HUES64 (cell line): ENCODE measurements around the gene PLEKHG5.

Experiments used
- H3K27ac ChIP-seq: 2 replicates; pipeline ENCODE4 v1.7.0; 2013; ENCODE audit warnings: low read depth, low read length, inconsistent platforms
- H3K27me3 ChIP-seq: 2 replicates; pipeline ENCODE4 v1.6.1; 2013; ENCODE audit warnings: mild to moderate bottlenecking, low read length; ENCODE audit not compliant: insufficient read depth
- H3K36me3 ChIP-seq: 2 replicates; pipeline ENCODE4 v1.6.1; 2013; ENCODE audit warnings: mild to moderate bottlenecking, low read length; ENCODE audit not compliant: insufficient read depth
- H3K4me1 ChIP-seq: 2 replicates; pipeline ENCODE4 v1.6.1; 2013; ENCODE audit warnings: mild to moderate bottlenecking, low read length, moderate library complexity; ENCODE audit not compliant: insufficient read depth
- H3K4me3 ChIP-seq: 2 replicates; pipeline ENCODE4 v1.5.1; 2013; ENCODE audit warnings: mild to moderate bottlenecking, low read length, moderate library complexity
- H3K9ac ChIP-seq: 2 replicates; pipeline ENCODE4 v1.6.1; 2013; ENCODE audit warnings: mild to moderate bottlenecking, low read depth, low read length
- H3K9me3 ChIP-seq: 2 replicates; pipeline ENCODE4 v1.6.1; 2013; ENCODE audit warnings: low read depth, low read length; ENCODE audit not compliant: insufficient read depth
- WGBS: fragments of 150-250, 120-280 bp; methylation state at CpG from one replicate; pipeline ENCODE4 v1.1.7; 2013; ENCODE audit warnings: missing lambda C conversion rate; 5-methylcytosine and 5-hydroxymethylcytosine counted together

PLEKHG5 gene

DNA sequence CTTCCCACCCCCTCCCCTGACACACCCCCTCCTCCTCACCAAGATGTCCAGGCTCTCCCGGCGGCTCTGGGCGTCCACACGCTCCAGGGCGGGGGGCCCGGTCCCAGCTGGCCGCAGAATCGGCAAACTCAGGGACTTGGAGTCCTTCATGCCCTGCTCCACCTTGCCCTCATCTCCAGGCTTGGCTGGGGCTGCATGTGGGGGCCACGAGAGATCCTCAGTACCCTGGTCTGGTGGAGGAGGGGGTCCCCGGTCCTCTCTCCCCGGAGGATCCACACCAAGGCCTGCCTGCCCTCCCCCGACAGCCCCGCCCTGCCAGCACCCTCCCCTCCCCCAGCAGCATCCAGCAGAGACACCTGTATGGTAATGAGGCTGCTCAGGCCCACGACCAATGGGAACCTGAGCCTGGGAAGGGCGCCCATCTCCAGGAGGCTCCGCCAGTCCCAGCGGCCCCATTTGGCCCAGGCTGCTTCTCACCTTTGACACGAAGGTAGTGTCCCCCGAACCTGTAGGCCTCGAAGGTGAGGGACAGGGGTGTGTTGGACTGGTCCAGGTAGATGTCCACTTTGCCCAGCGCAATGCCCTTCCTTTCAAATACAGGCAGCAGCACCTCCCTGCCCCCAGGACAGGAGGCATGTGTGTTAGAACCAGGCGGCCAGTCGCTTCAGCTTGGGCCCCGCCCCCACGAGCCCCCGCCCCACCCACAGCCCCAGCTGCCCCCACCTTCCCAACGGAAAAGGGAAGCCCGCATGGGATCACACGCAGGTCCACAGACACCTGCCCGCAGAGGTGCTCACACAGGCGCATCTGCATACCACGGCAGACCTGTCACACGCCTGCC is 17.3 kb downstream of the PLEKHG5 start:
- peaks cover 21% of the 10 kb centered on the region for H3K36me3 ChIP-seq
- WGBS = 87% methylated on average over 27 of the region's 33 CpGs
- no peak overlapping the region for H3K4me3 ChIP-seq
- no peaks in the 10 kb centered on the region for H3K27me3 ChIP-seq
- H3K9me3 ChIP-seq = no peaks in the 10 kb centered on the region
- H3K4me1 ChIP-seq = peaks cover 10% of the 10 kb centered on the region; the same call in 1 of the 2 replicates
- H3K27ac ChIP-seq = no peak overlapping the region
- no peak overlapping the region for H3K9ac ChIP-seq

DNA sequence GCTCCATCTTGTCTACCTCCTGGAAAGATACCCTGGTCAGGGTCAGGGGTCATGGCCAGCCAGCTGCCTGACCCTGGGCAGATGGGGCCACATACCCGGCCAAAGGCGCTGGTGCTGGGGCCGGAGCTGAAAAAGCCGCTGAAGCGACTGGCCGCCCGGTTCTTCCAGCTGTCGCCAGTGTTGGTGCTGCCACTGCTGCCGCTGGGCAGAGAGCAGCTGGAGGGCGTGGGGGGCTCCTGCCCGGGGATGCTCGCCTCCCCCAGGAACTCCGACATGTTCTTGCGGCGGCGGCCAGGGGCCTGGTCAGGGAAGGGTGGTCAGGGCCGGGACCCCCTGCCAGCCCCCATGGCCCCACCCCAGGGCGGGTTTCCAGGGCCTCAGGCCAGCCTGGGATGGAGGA is 18.3 kb downstream of the PLEKHG5 start:
- Histone ChIP-seq H3K4me1 (peaks cover 10% of the 10 kb centered on the region; the same call in 1 of the 2 replicates), H3K36me3 (peaks cover 30% of the 10 kb centered on the region), H3K4me3 (no peak overlapping the region), H3K9me3 (no peaks in the 10 kb centered on the region), H3K9ac (no peak overlapping the region), H3K27me3 (no peaks in the 10 kb centered on the region), H3K27ac (no peak overlapping the region)
- 91% methylated on average over 18 of the region's 18 CpGs for WGBS

DNA sequence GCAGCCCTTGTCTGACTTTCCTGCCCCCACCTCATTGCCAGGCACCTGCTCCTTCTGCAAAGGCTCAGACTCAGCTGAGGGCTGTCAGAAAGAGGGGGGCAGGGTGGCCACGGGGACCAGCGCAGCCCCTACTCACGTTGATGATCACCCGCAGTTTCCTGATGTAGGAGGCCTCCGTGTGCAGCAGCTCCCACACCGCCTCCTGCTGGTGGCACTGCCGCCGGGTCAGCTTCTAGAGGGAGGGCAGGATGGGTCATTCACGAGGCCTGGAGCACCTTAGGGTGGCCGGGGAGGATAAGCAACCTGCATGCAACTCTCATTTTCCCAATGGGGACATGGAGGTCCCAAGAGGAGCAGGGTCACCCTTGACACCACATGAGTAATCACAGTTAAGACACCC is 19.1 kb downstream of the PLEKHG5 start:
- Histone ChIP-seq H3K9me3 (no peaks in the 10 kb centered on the region), H3K27ac (no peak overlapping the region), H3K9ac (no peak overlapping the region), H3K4me3 (no peak overlapping the region), H3K27me3 (no peaks in the 10 kb centered on the region), H3K4me1 (peaks cover 10% of the 10 kb centered on the region; the same call in 1 of the 2 replicates), H3K36me3 (peaks cover 30% of the 10 kb centered on the region)
- WGBS = 90% methylated on average over 10 of the region's 10 CpGs

DNA sequence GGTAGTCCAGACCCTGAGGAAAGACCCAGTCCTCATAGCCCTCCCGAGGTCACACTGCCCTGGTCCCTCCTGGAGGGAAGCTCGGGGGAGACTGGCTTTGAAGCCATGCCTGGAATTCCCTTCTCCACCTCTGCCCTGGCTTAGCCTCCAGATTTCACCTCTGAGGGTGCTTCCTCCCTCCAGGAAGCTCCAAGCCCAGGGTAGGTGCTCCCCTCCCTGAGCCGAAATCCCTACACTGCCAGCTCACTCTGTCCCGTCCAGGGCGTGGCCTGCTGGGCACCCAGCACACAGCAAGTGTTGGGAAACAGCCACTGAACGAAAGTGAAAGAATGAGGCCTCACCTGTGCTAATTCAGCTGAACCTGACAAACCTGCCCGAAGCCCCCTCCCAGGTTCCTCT is 19.5 kb downstream of the PLEKHG5 start:
- no peak overlapping the region for H3K9ac ChIP-seq

DNA sequence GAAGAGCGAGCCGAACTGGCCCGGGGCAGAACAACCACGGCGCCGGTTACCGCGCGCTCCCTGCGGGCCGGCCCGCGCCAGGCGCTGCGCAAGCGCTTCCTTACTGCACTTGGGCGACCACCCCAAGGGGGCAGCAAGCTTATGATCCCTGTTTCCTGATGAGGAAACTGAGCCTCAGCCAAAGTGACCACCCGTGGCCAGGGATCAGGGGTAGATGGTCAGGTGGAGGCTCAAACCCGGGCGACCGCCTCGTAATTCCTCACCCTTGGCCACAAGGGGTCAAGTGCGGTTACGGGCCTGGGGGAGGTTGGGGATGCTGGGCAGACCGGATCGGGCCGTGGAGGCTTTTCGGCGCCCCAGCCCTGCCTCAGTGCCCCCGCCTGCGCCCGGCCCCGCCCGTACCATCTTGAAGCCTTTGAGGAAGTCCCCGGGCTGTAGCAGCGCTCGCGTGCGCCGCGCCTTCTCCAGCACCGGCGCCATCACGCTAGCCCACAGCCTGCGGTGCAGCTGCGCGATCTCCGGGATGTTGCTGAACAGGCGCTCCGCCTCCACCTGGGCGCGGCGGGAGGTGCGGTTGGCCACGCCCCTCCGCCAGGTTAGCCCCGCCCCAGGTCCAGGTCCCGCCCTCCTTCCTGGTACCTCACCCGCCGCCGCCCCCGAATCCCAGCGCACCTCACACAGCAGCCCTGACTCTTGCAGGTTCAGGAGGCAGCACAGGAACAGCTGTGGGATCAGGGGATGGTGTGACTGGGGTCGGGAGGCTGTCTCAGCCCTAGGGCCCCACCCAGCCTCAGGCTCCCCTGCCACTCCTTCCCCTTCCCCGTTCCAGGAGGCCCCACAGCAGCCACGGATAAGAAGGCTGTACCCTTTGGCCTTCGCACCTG is 20.1 kb downstream of the PLEKHG5 start:
- Histone ChIP-seq H3K27ac (no peak overlapping the region), H3K36me3 (peaks cover 30% of the 10 kb centered on the region), H3K9me3 (no peaks in the 10 kb centered on the region), H3K4me3 (no peak overlapping the region), H3K27me3 (peaks cover 2% of the 10 kb centered on the region; the same call in 1 of the 2 replicates), H3K9ac (no peak overlapping the region), H3K4me1 (peaks cover 3% of the 10 kb centered on the region; the same call in 1 of the 2 replicates)
- 95% methylated on average over 67 of the region's 67 CpGs for WGBS

More for the DNA sequence above, 19.5 kb downstream of the PLEKHG5 start:
- Histone ChIP-seq H3K27ac (no peak overlapping the region), H3K27me3 (no peaks in the 10 kb centered on the region), H3K9me3 (no peaks in the 10 kb centered on the region), H3K4me1 (peaks cover 6% of the 10 kb centered on the region; the same call in 1 of the 2 replicates), H3K36me3 (peaks cover 30% of the 10 kb centered on the region), H3K4me3 (no peak overlapping the region)
- WGBS = 93% methylated on average over 7 of the region's 7 CpGs

DNA sequence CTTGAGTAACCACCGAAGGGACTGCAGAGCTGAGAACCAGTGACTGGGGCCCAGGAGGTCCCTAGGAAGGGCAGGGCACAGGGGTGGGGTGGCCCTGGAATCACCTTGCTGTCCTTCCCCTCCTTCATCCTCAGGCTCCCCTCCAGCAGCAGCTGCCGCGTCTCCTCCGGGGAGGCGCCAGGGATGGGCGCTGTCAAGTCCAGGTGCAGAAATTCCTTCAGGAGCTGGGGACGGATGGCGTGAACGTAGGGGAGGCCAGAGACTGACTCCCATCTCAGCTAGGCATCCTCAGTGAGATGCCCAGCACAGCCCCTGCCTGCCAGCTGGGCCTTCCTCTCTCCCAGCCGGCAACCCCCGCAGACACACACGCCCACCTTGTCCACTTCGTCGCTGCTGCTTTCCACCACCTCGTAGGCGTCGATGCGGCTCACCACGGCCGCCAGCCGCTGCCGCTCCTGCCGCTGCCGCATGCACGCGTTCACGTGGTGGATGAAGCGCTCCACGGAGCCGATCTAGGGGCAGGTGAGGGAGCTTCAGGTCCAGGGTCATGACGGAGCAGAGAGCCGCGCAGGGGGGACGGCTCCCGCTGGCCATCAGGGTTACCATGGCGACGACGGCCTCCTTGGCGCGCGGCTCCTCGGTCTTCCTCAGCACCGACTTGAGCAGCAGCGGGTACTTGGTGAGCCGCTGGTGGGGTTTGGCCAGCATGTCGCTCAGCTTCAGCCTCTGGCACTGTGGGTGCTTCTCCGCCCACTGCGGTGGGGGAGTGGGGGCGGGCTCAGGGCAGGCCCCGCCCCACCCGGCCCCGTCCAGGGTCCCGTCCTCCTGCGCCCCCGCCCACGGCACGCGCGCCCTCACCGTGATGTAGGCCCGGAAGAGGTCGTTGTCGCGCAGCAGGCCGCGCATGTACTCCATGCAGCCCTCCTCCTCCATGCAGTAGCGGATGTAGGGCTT is 21.1 kb downstream of the PLEKHG5 start:
- peaks cover 8% of the 10 kb centered on the region for H3K27me3 ChIP-seq
- H3K9me3 ChIP-seq = no peaks in the 10 kb centered on the region
- peaks cover 3% of the 10 kb centered on the region; the same call in 1 of the 2 replicates for H3K4me1 ChIP-seq
- H3K9ac ChIP-seq = no peak overlapping the region
- 93% methylated on average over 67 of the region's 67 CpGs for WGBS
- no peak overlapping the region for H3K4me3 ChIP-seq
- H3K36me3 ChIP-seq = peaks cover 30% of the 10 kb centered on the region
- no peak overlapping the region for H3K27ac ChIP-seq

DNA sequence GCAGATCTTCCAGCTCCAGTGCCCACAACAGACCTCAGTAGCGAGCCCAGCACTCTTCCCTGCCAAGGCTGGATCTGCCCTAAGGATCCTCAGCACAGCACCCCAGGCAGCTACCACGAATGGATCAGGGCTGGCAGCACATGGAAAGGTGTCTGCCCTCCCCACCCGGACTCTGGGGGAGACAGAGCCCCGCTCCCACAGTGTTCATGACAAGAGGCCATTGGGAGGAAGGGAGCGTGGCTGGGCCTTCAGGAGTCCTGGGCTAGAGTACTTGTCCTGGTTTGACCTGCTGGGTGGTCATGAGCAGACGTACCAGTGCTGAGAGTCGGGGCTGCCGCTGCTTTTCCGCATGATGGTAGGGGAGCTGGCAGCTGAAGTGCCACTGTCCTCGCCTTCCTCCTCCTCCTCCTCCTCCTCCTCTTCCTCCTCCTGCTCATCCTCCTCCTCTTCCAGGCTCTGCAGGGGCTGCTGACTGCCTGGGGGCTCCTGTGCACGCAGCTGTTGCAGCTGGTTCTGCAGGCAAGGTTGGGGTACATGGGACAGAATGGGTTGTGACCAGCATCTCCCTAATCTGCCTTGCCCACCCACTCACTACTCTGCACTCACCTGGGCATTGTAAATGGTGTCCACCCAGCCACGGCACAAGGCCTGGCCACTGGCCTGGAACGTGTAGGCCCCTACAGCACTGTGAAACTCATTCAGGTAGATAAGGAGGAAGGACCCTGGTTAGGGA is 22.6 kb downstream of the PLEKHG5 start:
- H3K9me3 ChIP-seq = no peaks in the 10 kb centered on the region
- WGBS = 93% methylated on average over 13 of the region's 13 CpGs
- no peaks in the 10 kb centered on the region for H3K4me1 ChIP-seq
- no peak overlapping the region for H3K9ac ChIP-seq
- no peak overlapping the region for H3K27ac ChIP-seq
- peaks cover 30% of the 10 kb centered on the region for H3K36me3 ChIP-seq
- no peak overlapping the region for H3K4me3 ChIP-seq
- H3K27me3 ChIP-seq = peaks cover 8% of the 10 kb centered on the region

DNA sequence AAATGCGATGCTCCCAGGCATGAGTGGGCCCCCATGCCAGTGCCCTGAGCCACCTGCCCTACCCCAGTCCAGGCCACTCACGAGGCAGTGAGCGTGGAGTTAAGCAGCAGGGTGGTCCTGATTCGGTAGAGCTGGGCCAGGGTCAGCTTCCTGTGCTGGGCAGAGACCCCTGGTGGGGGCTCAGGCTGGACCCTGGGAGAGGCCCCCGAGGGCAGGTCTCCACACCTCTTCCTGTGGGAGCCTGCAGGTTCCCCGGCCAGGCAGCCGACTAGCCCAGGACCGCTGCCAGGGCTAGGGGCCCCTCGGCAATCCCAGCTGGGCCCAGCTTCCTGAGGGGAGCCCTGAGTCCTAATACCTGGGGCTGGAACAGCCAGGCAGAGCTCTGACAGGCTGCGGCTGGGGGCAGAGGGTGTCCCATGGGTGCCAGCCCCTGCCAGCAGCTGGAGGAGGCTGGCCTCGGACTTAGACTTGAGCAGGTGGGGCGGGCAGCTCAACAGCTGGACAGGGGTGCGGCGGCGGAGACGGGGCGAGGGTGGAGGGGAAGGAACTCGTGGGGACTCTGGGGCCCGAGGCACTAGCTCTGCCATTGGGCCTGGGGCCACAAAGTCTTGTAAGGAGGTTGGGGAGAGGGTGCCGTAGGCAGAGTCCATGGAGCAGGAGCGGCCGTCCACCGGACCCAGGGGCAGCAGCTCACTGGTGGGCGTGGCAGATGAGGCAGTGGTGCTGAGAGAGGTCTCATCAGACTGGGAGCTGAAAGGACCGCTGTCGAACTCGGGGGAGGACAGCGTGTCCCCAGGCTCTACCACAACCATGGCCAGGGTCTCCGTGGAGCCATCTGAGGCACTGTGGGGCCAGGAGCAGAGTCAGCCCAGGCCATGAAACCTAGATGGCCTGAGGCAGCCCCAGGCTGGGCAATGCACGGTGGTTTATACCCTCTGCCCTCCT is 23.5 kb downstream of the PLEKHG5 start:
- Histone ChIP-seq H3K4me1 (no peaks in the 10 kb centered on the region), H3K4me3 (no peak overlapping the region), H3K27me3 (peaks cover 8% of the 10 kb centered on the region), H3K36me3 (peaks cover 30% of the 10 kb centered on the region), H3K9me3 (no peaks in the 10 kb centered on the region), H3K9ac (no peak overlapping the region), H3K27ac (no peak overlapping the region)
- WGBS = 94% methylated on average over 30 of the region's 30 CpGs

DNA sequence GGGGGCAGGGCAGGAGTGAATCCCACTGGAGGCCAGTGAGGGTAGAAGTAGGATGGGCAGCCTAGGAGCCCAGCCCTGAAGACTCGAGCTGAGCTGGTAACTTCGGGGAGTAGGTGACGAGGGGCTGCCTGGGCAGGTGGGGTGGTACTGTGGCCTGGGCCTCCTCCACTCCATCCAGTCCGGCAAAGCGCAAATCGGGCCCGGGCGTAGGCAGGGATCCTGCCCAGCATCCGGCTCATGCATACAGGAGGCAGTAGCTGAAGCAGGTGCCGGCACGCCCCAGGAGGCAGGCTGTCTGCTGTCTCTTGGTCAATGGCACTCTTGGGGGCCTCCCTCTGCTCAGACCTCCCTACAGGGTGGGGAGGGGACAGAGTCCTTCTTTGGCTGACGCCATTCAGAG is 24.2 kb downstream of the PLEKHG5 start:
- Histone ChIP-seq H3K9me3 (no peaks in the 10 kb centered on the region), H3K27ac (no peak overlapping the region), H3K4me1 (no peaks in the 10 kb centered on the region), H3K27me3 (peaks cover 8% of the 10 kb centered on the region), H3K36me3 (peaks cover 27% of the 10 kb centered on the region), H3K9ac (no peak overlapping the region), H3K4me3 (no peak overlapping the region)
- 95% methylated on average over 12 of the region's 12 CpGs for WGBS
